Cardiac muscle cell (in vitro differentiated cells and primary cell): ENCODE data around the gene MYO1B. TPM values are rescaled to one million over a fixed set of nuclear protein-coding genes. Genes with fewer than 3 reads are reported as not detected.

Source experiments
- DNase-seq, 2 donors: peaks; one replicate each; pipeline versions ENCODE4 v3.0.0 to v3.0.0-alpha.2; 2010 to 2017; ENCODE audit warnings: low read depth in 1 of 2, low spot score in 1 of 2
- H3K27ac ChIP-seq: fragments of 200-600 bp; sonication (generic); 2 replicates; pipeline ENCODE4 v1.5.1; 2016
- H3K27me3 ChIP-seq: fragments of 200-600 bp; sonication (generic); 2 replicates; pipeline ENCODE4 v1.6.0; 2016; ENCODE audit warnings: control low read depth
- H3K36me3 ChIP-seq: fragments of 200-600 bp; sonication (generic); 2 replicates; pipeline ENCODE4 v1.5.1; 2016; ENCODE audit warnings: control low read depth
- H3K4me1 ChIP-seq: fragments of 200-600 bp; sonication (generic); 2 replicates; pipeline ENCODE4 v1.8.1; 2017; ENCODE audit warnings: low read depth, mild to moderate bottlenecking, mixed run types
- H3K4me3 ChIP-seq: fragments of 200-600 bp; sonication (generic); 2 replicates; pipeline ENCODE4 v1.5.1; 2016; ENCODE audit warnings: mild to moderate bottlenecking
- H3K9me3 ChIP-seq: fragments of 200-600 bp; sonication (generic); 2 replicates; pipeline ENCODE4 v1.5.1; 2017; ENCODE audit warnings: low read depth, mild to moderate bottlenecking, control low read depth
- polyA plus RNA-seq: library from polyadenylated mRNA; unstranded; fragments of >200 nt; fragmentation: Nextera tagmentation; extraction: Ambion mirVana; gene quantifications from 2 replicates; pipeline ENCODE4 v1.2.1, GENCODE V29; 2016
- total RNA-seq: library from RNA; depleted of rRNA; stranded (reverse); fragments of >200 nt; gene quantifications from 2 replicates; pipeline ENCODE4 v1.2.3, GENCODE V29; 2016
- TF ChIP-seq, protein P1 (sequence below): IDR thresholded peaks from 2 replicates; pipeline ENCODE4 v1.5.1; 2012; ENCODE audit warnings: low read depth, mild to moderate bottlenecking, low read length

MYO1B gene
- total and polyA plus RNA-seq, 2 experiments from 2014 or later, result 33.1 to 44.5 TPM

GRCh38 chr2:191417746-191418145, 172.5 kb downstream of the MYO1B start:
- DNase-seq, result no peak
- Histone ChIP-seq H3K4me3 (no peak overlapping the region), H3K36me3 (peaks cover 27% of the 10 kb centered on the region), H3K27ac (no peak overlapping the region), H3K4me1 (no peaks in the 10 kb centered on the region), H3K9me3 (no peaks in the 10 kb centered on the region), H3K27me3 (no peaks in the 10 kb centered on the region)
- TF ChIP-seq, protein P1, sequence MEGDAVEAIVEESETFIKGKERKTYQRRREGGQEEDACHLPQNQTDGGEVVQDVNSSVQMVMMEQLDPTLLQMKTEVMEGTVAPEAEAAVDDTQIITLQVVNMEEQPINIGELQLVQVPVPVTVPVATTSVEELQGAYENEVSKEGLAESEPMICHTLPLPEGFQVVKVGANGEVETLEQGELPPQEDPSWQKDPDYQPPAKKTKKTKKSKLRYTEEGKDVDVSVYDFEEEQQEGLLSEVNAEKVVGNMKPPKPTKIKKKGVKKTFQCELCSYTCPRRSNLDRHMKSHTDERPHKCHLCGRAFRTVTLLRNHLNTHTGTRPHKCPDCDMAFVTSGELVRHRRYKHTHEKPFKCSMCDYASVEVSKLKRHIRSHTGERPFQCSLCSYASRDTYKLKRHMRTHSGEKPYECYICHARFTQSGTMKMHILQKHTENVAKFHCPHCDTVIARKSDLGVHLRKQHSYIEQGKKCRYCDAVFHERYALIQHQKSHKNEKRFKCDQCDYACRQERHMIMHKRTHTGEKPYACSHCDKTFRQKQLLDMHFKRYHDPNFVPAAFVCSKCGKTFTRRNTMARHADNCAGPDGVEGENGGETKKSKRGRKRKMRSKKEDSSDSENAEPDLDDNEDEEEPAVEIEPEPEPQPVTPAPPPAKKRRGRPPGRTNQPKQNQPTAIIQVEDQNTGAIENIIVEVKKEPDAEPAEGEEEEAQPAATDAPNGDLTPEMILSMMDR, result no peak

DNA sequence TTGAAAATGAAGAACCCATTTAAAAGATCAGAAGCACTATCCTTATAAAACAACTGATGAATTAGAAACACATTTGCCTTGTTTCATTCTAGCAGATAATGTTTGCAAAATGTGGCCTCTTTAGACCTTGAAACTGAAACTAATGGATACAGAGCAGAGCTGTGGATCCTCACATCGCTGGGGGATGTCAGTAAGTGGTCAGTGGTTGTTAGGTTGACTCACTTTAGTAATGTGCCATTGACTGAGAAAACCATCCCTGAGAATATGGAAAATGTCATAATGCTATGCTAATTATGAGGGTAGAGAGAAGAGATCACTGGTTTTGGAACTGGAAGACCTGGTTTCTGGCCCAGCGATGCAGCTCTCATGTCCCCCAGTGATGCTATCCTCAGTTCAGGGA, 176.7 kb downstream of the MYO1B start:
- Histone ChIP-seq H3K27me3 (no peaks in the 10 kb centered on the region), H3K9me3 (no peaks in the 10 kb centered on the region), H3K4me1 (no peaks in the 10 kb centered on the region), H3K36me3 (peaks cover 13% of the 10 kb centered on the region), H3K27ac (no peak overlapping the region), H3K4me3 (no peak overlapping the region)
- TF ChIP-seq, protein P1, result no peak
- no peak for DNase-seq

- Histone ChIP-seq H3K27ac (no peak overlapping the region), H3K4me1 (no peaks in the 10 kb centered on the region), H3K4me3 (no peak overlapping the region), H3K36me3 (peaks cover 9% of the 10 kb centered on the region), H3K9me3 (no peaks in the 10 kb centered on the region), H3K27me3 (no peaks in the 10 kb centered on the region)
- no peak for DNase-seq
- TF ChIP-seq, protein P1, result no peak
These were observed 181.8 kb downstream of the MYO1B start for GRCh38 chr2:191427031-191427430.

DNA sequence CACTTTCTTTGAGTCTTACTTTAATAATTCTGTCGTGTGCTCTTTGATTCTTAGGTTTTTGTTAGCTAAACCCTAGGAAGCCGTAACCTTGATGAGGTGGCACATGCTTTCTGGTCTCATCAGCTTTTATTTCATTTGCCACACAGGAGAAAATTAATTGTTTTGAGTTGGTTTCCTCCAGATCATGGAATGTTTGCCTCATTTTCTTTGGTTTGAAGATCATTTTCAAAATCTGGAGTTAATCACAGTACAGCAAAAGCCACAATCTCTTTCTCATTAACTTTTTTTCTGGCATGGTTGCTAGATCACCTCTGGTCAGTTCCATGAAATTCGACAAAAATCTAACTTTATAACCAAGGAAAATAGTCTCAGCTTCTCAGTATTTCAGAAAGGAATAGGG, 182.9 kb downstream of the MYO1B start:
- Histone ChIP-seq H3K36me3 (peaks cover 9% of the 10 kb centered on the region), H3K4me1 (no peaks in the 10 kb centered on the region), H3K27me3 (no peaks in the 10 kb centered on the region), H3K4me3 (no peak overlapping the region), H3K9me3 (no peaks in the 10 kb centered on the region), H3K27ac (no peak overlapping the region)
- no peak for DNase-seq
- TF ChIP-seq, protein P1, result no peak

DNA sequence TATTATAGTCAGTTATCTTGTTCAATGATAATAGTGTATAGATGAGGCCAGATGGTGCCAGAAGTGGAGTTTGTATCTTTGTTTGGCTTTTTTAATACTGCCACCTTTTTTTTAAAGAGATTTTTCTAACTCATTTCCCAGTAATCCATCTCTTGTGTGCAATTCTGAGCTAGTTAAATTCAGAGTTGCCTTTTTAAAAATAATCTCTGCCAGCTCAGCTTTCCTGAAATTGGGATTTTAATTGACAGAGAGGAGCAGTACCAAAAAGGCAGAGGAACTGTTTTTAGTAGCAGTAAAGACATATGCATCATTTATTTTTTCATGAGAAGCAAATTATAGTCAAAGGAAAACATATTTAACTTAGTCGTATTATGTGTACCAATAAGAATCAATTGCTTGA, 185.3 kb downstream of the MYO1B start:
- H3K4me1 ChIP-seq, result peaks cover 3% of the 10 kb centered on the region
- H3K4me3 ChIP-seq, result no peak overlapping the region
- H3K9me3 ChIP-seq, result no peaks in the 10 kb centered on the region
- H3K27me3 ChIP-seq, result no peaks in the 10 kb centered on the region
- H3K36me3 ChIP-seq, result no peaks in the 10 kb centered on the region
- TF ChIP-seq, protein P1, result no peak
- no peak overlapping the region for H3K27ac ChIP-seq
- DNase-seq, result no peak

DNA sequence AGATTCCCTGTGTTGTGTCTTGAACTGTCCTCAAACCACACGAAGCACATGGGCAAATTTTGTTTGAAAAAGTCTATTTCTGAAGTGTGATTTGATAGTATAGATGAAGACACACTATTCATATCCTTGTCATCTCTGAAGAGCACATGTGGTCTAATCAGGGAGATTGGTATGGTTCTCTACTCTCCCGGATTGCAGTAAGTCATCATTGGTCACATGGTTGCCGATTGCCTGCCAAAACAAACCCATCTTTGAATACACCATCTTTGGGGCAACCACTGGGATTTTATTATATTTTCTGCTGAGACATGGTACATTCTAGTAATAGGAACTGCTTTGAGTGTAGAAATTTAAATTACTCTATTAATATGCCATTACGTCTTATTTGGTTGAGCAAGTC, 186.9 kb downstream of the MYO1B start:
- no peak for DNase-seq
- H3K9me3 ChIP-seq, result no peaks in the 10 kb centered on the region
- no peak overlapping the region for H3K27ac ChIP-seq
- no peaks in the 10 kb centered on the region for H3K36me3 ChIP-seq
- H3K27me3 ChIP-seq, result no peaks in the 10 kb centered on the region
- H3K4me1 ChIP-seq, result peaks cover 19% of the 10 kb centered on the region
- H3K4me3 ChIP-seq, result no peak overlapping the region
- TF ChIP-seq, protein P1, result no peak
